Stimulated activated CD8-positive, alpha-beta memory T cell treated with anti-CD3 and anti-CD28 coated beads, Interleukin-4, amount 100 ng/mL, for 4 hours (primary cell): ENCODE data around the gene DYDC1.
"Not testable (repeated sequence)": the region's sequence is repeated elsewhere in the genome, so short reads cannot be mapped to it uniquely, and the experiment has no call there.

Experiments used
- DNase-seq, 2 donors: peaks; one replicate each; pipeline ENCODE4 v3.0.0-alpha.2; 2020; ENCODE audit warnings: low read depth in 2 of 2, low spot score in 1 of 2

The DYDC1 gene

GRCh38 chr10:80356563-80356988 lies at the start of gene DYDC1, which contains the start of gene DYDC2:
DYDC1 (minus strand) TSS chr10:80356755; CDS start chr10:80352601, 4,154 bp downstream.
DYDC2 (plus strand) TSS chr10:80356781; CDS start chr10:80362444, 5,663 bp downstream.
- no peak for DNase-seq

- no peak for DNase-seq
Observed at GRCh38 chr10:80406204-80406603, 49.6 kb upstream of the DYDC1 start.

GRCh38 chr10:80405626-80406025 lies 49.1 kb upstream of the DYDC1 start:
- no peak for DNase-seq

GRCh38 chr10:80405035-80405434 lies 48.5 kb upstream of the DYDC1 start:
- no peak for DNase-seq

GRCh38 chr10:80400136-80400804 lies 43.7 kb upstream of the DYDC1 start:
- no peak for DNase-seq

GRCh38 chr10:80397014-80397413 lies 40.5 kb upstream of the DYDC1 start:
- no peak for DNase-seq

- DNase-seq = no peak
Observed at GRCh38 chr10:80394358-80394916, 37.9 kb upstream of the DYDC1 start.

GRCh38 chr10:80392250-80392649 lies 35.7 kb upstream of the DYDC1 start:
- DNase-seq = no peak

- no peak for DNase-seq
Observed at GRCh38 chr10:80390740-80391139, 34.2 kb upstream of the DYDC1 start.

GRCh38 chr10:80382989-80383388 lies 26.4 kb upstream of the DYDC1 start:
- peak in 1 of 2 donors; percentile 4 for DNase-seq

GRCh38 chr10:80380185-80380584 lies 23.6 kb upstream of the DYDC1 start:
- DNase-seq = no peak

- DNase-seq = no peak
Observed at GRCh38 chr10:80379701-80380100, 23.1 kb upstream of the DYDC1 start.

- no peak for DNase-seq
Observed at GRCh38 chr10:80373502-80373901, 16.9 kb upstream of the DYDC1 start.

- no peak for DNase-seq
Observed at GRCh38 chr10:80372675-80373074, 16.1 kb upstream of the DYDC1 start.

- no peak for DNase-seq
Observed at GRCh38 chr10:80371467-80371866, 14.9 kb upstream of the DYDC1 start.

- DNase-seq = no peak
Observed at GRCh38 chr10:80365510-80365909, 9.0 kb upstream of the DYDC1 start.

GRCh38 chr10:80359644-80360043 lies 3.1 kb upstream of the DYDC1 start:
- DNase-seq = no peak

GRCh38 chr10:80358925-80359324 lies 2.4 kb upstream of the DYDC1 start:
- DNase-seq = not testable (repeated sequence)

GRCh38 chr10:80357851-80358125 lies 1.2 kb upstream of the DYDC1 start:
- DNase-seq = no peak

- DNase-seq = no peak
Observed at GRCh38 chr10:80356989-80357850, 665 bp upstream of the DYDC1 start.

- no peak for DNase-seq
Observed at GRCh38 chr10:80351220-80351619, 5.3 kb downstream of the DYDC1 start.

GRCh38 chr10:80350251-80350650 lies 6.3 kb downstream of the DYDC1 start:
- no peak for DNase-seq
